Thymus (tissue), 11 donors: Measurements from ENCODE around the gene ARHGAP20. TPM values are rescaled to one million over a fixed set of nuclear protein-coding genes. Genes with fewer than 3 reads are reported as not detected.

Experiments
- DNase-seq, 9 donors: peaks; one replicate each; pipeline ENCODE4 v3.0.0-alpha.2; 2013; ENCODE audit warnings: low spot score in 9 of 9, low read depth in 6 of 9, missing footprints in 1 of 9
- H3K27ac ChIP-seq, 2 donors: one replicate each; pipeline ENCODE4 v1.5.1; 2013; ENCODE audit warnings: control low read depth in 1 of 2, low read depth in 1 of 2, low read length in 1 of 2, mild to moderate bottlenecking in 1 of 2, moderate library complexity in 1 of 2
- H3K27me3 ChIP-seq, 2 donors: one replicate each; pipeline ENCODE4 v1.5.1; 2013; ENCODE audit warnings: low read length in 1 of 2; ENCODE audit not compliant: control insufficient read depth in 2 of 2, insufficient read depth in 1 of 2
- H3K36me3 ChIP-seq, 2 donors: one replicate each; pipeline ENCODE4 v1.5.1; 2013; ENCODE audit warnings: low read length in 1 of 2, mild to moderate bottlenecking in 1 of 2, moderate library complexity in 1 of 2; ENCODE audit not compliant: control insufficient read depth in 2 of 2, insufficient read depth in 2 of 2
- H3K4me1 ChIP-seq, 2 donors: one replicate each; pipeline ENCODE4 v1.5.1; 2013; ENCODE audit warnings: low read length in 2 of 2; ENCODE audit not compliant: control insufficient read depth in 2 of 2, insufficient read depth in 2 of 2
- H3K4me3 ChIP-seq, 2 donors: one replicate each; pipeline ENCODE4 v1.5.1; 2013; ENCODE audit warnings: low read length in 2 of 2, control low read depth in 1 of 2, mild to moderate bottlenecking in 1 of 2
- H3K9me3 ChIP-seq, 2 donors: one replicate each; pipeline ENCODE4 v1.5.1; 2013; ENCODE audit warnings: low read length in 1 of 2, mild to moderate bottlenecking in 1 of 2; ENCODE audit not compliant: control insufficient read depth in 2 of 2, insufficient read depth in 1 of 2
- WGBS: extraction: QIAGEN DNeasy Blood & Tissue Kit; methylation state at CpG from one replicate; pipeline ENCODE4 v1.1.7; 2013; 5-methylcytosine and 5-hydroxymethylcytosine counted together
- polyA plus RNA-seq: library from polyadenylated mRNA; stranded (reverse); fragments of 200-250 nt; gene quantifications from one replicate; pipeline ENCODE4 v1.2.3, GENCODE V29; 2013
- total RNA-seq: library from RNA; stranded (reverse); fragments of 120-200 nt; gene quantifications from one replicate; pipeline ENCODE4 v1.2.4, GENCODE V29; 2013
- donor health status: healthy.

The ARHGAP20 gene
- total and polyA plus RNA-seq, 2 donors: 0.57 to 1.3 TPM

DNA sequence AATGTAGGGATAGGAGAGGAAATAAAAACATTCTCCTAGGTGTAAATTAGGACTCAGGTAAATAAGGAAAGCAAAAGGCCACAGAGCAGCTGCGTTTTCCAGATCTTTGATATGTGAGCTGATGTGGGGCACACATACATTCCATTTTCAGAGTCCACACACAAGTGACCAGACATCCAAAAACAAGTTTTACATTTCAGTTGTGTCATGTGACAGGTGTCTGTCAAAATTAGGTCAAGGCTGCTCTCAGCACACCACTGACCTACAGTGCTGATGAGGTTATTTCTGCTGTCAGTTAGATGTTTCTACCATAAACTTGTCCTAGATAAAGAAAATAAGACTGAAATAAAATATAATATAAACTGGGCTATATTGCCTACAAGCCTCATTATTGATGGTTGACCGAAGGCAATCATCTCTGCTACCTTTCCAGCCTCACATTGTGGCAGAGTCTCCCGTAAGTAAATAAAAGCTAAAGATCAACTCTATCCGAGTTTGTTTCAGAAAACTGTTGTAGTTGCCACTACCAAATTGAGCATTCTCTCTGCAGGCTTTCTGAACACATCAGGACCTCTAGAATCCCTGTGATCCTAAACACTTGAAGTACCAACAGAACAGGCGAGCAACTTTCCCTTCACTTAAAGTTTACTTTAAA is 7.9 kb downstream of the ARHGAP20 start:
- no peak for DNase-seq
- Histone ChIP-seq H3K4me1 (no peaks in the 10 kb centered on the region), H3K27ac (no peak overlapping the region), H3K9me3 (no peaks in the 10 kb centered on the region), H3K36me3 (no peaks in the 10 kb centered on the region), H3K4me3 (no peak overlapping the region), H3K27me3 (peaks cover 4% of the 10 kb centered on the region in 2 donors)
- 96% methylated on average over 5 of the region's 5 CpGs for WGBS

GRCh38 chr11:110691926-110692325 is 20.3 kb downstream of the ARHGAP20 start:
- Histone ChIP-seq H3K4me1 (no peaks in the 10 kb centered on the region), H3K27me3 (no peaks in the 10 kb centered on the region), H3K27ac (no peak overlapping the region), H3K36me3 (no peaks in the 10 kb centered on the region), H3K9me3 (no peaks in the 10 kb centered on the region), H3K4me3 (no peak overlapping the region)
- WGBS: 98% methylated on average over 4 of the region's 4 CpGs
- no peak for DNase-seq

DNA sequence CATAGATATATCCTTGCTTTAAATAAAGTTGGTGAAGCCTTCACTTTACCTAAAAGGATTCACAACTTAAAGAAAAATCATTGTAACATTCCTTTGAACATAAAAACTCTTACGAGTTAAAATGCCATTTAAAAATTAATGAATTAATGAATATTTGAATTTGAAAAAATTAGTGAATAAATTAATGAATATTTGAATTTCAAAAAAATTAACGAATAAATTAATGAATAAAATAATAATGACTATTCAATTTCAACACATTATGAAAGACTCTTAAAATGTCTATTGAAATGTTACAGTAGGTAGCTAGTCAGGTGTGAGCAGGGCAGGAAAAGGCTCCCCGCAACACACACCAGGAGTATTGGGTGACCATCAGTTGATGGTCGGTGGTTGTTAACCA is 22.9 kb downstream of the ARHGAP20 start:
- Histone ChIP-seq H3K4me3 (no peak overlapping the region), H3K27me3 (no peaks in the 10 kb centered on the region), H3K9me3 (no peaks in the 10 kb centered on the region), H3K36me3 (no peaks in the 10 kb centered on the region), H3K27ac (no peak overlapping the region), H3K4me1 (no peaks in the 10 kb centered on the region)
- WGBS: 96% methylated on average over 4 of the region's 4 CpGs
- DNase-seq: no peak

- no peaks in the 10 kb centered on the region for H3K4me1 ChIP-seq
- H3K9me3 ChIP-seq: no peaks in the 10 kb centered on the region
- no peak overlapping the region for H3K4me3 ChIP-seq
- no peak overlapping the region for H3K27ac ChIP-seq
- no peaks in the 10 kb centered on the region for H3K36me3 ChIP-seq
- DNase-seq: no peak
- 95% methylated on average over 2 of the region's 2 CpGs for WGBS
- no peaks in the 10 kb centered on the region for H3K27me3 ChIP-seq
Observed at GRCh38 chr11:110679323-110679975, 32.8 kb downstream of the ARHGAP20 start.

GRCh38 chr11:110675548-110675947 is 36.7 kb downstream of the ARHGAP20 start:
- 99% methylated on average over 2 of the region's 2 CpGs for WGBS
- no peak for DNase-seq
- no peaks in the 10 kb centered on the region for H3K4me1 ChIP-seq

GRCh38 chr11:110665689-110666465 is 46.4 kb downstream of the ARHGAP20 start:
- 98% methylated on average over 7 of the region's 7 CpGs for WGBS
- no peak overlapping the region for H3K4me3 ChIP-seq

More at GRCh38 chr11:110675548-110675947, 36.7 kb downstream of the ARHGAP20 start:
- Histone ChIP-seq H3K27ac (no peak overlapping the region), H3K36me3 (no peaks in the 10 kb centered on the region), H3K27me3 (no peaks in the 10 kb centered on the region), H3K9me3 (no peaks in the 10 kb centered on the region), H3K4me3 (no peak overlapping the region)

GRCh38 chr11:110655967-110656366 is 56.3 kb downstream of the ARHGAP20 start:
- Histone ChIP-seq H3K27me3 (no peaks in the 10 kb centered on the region), H3K36me3 (no peaks in the 10 kb centered on the region), H3K4me3 (no peak overlapping the region), H3K27ac (no peak overlapping the region), H3K9me3 (no peaks in the 10 kb centered on the region), H3K4me1 (no peaks in the 10 kb centered on the region)
- 96% methylated on average over 3 of the region's 3 CpGs for WGBS
- no peak for DNase-seq

More at GRCh38 chr11:110665689-110666465, 46.4 kb downstream of the ARHGAP20 start:
- no peaks in the 10 kb centered on the region for H3K36me3 ChIP-seq
- no peaks in the 10 kb centered on the region for H3K27me3 ChIP-seq
- no peak overlapping the region for H3K27ac ChIP-seq
- DNase-seq: no peak
- H3K4me1 ChIP-seq: no peaks in the 10 kb centered on the region
- H3K9me3 ChIP-seq: no peaks in the 10 kb centered on the region

DNA sequence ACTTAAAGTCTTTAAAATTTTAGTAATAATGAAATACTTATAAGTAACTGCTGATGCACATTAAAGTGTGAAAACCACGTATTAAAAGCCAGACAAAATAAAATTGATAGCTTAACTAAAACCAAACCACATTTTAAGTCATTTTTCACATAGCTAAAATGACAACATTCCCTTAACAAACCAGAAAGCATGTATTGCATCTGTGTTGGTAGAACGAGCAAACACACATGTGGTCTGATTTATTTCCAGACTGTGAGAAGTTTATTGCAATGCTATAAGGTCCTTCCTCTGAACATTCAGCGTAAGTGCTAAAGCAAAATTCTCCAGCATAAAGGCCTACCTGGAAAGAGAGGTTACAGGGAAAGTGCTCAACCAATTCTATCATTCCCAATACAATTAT is 57.8 kb downstream of the ARHGAP20 start:
- WGBS: 92% methylated on average over 3 of the region's 3 CpGs
- Histone ChIP-seq H3K36me3 (no peaks in the 10 kb centered on the region), H3K27ac (no peak overlapping the region), H3K4me1 (no peaks in the 10 kb centered on the region), H3K9me3 (no peaks in the 10 kb centered on the region), H3K27me3 (no peaks in the 10 kb centered on the region), H3K4me3 (no peak overlapping the region)
- no peak for DNase-seq

DNA sequence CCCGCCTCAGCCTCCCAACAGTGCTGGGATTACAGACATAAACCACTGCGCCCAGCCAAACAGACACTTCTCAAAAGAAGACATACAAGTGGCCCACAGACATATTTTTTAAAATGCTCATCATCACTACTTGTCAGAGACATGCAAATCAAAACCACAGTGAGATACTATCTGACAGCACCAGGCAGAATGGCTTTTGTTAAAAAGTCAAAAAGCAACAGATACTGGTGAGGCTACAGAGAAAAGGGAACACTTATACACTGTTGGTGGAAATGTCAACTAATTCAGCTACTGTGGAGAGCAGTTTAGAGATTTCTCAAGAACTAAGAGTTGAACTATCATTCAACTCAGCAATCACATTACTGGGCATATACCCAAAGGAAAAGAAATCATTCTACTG is 67.0 kb downstream of the ARHGAP20 start:
- Histone ChIP-seq H3K27ac (no peak overlapping the region), H3K27me3 (no peaks in the 10 kb centered on the region), H3K4me1 (no peaks in the 10 kb centered on the region), H3K9me3 (no peaks in the 10 kb centered on the region), H3K36me3 (no peaks in the 10 kb centered on the region), H3K4me3 (no peak overlapping the region)
- no peak for DNase-seq
- WGBS: over 99% methylated on average over 2 of the region's 2 CpGs
